ENCODE data around the gene KCNK3.
A peak's percentile ranks its signal among the peaks of the same experiment; 100 is the strongest.
"Not testable (repeated sequence)": the region's sequence is repeated elsewhere in the genome, so short reads cannot be mapped to it uniquely, and the experiment has no call there.

KCNK3 gene

GRCh38 chr2:26730549-26731344 lies 38.2 kb downstream of the KCNK3 start:
- DNase-seq (ENCODE audit: low read depth) = no peak

DNA sequence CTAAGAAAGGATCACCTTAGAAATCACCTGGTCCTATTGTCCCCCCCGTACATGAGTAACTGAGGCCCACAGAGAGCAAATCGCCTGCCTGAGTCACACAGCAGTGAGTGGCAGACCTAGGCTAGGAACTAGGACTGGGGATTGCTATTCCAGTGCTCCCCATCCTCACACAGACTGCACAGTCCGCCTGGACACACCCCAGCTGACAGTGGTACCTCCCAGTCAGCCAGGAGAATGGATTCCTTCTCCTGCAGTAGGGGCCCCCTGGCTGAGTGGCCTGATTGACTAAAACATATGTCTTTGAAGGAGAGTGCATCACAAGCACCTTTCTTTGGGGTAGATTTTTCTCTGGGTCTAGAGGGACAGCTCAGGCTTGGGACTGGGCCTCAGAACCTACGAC lies 39.2 kb downstream of the KCNK3 start:
- DNase-seq (ENCODE audit: low read depth) = no peak

DNA sequence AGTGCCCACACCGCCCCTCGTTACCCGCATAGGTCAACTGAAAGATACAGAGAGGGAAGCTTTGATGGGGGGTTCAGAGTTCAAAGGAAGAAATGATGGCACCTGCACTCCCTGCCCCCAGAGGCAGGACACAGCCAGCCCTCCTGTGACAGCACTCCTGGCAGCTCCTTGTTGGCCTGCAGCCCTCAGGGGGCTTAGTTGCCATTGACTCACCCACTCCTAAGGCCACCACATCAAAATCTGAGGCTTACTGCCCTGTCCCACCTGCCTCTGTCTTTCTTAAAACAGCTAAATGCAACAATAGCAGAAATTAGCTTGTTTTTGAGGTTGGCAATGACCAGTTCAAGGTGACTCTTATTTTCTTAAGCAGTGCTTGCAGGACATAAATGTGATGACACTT lies 39.9 kb downstream of the KCNK3 start:
- no peak for DNase-seq (ENCODE audit: low read depth)

GRCh38 chr2:26733413-26733812 lies 40.9 kb downstream of the KCNK3 start:
- DNase-seq (ENCODE audit: low read depth) = no peak

GRCh38 chr2:26735097-26735496 lies 42.6 kb downstream of the KCNK3 start:
- DNase-seq (ENCODE audit: low read depth) = no peak

- DNase-seq (ENCODE audit: low read depth) = no peak
Observed at GRCh38 chr2:26735883-26736588, 43.5 kb downstream of the KCNK3 start.

- DNase-seq (ENCODE audit: low read depth) = no peak
Observed at GRCh38 chr2:26737221-26737620, 44.7 kb downstream of the KCNK3 start.

- no peak for DNase-seq (ENCODE audit: low read depth)
Observed at GRCh38 chr2:26738481-26738880, 46.0 kb downstream of the KCNK3 start.

GRCh38 chr2:26739514-26739913 lies 47.0 kb downstream of the KCNK3 start:
- DNase-seq (ENCODE audit: low read depth) = no peak

- no peak for DNase-seq (ENCODE audit: low read depth)
Observed at GRCh38 chr2:26740346-26740745, 47.8 kb downstream of the KCNK3 start.

GRCh38 chr2:26740890-26741302 lies 48.4 kb downstream of the KCNK3 start:
- DNase-seq (ENCODE audit: low read depth) = no peak

DNA sequence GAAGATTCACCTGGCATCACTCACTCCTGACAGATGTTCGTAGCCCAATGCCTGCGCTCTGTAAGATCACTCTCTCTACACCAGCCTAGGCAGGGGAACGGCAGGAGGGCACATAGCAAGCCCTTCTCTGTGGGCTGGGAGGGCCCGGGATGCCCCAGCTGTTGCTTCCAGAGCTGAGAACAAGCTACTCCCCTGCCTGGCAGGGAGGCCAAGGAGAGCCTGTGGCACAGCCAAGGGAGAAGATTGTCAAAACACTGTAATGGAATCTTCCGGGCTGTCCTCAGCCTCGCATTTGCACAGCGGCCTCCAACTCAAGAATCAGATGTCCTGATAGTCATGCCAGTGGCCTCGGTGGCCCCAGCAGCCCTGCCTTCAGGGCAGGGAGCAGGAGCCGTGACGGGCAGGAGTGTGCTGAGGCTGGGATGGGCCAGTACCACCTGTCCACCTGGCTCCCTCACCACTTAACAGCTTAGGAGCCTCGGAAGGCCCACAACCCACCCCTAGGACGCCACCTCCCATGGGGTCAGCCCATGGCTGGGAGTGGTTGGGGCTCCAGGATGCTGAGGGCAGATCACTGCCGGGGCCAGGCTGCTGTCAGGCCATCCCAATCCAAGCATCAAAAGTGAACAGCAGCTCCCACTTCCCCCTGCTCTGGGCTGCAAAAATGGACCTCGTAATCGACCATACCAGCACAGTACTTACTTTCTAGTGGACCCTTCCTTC lies 49.7 kb downstream of the KCNK3 start:
- DNase-seq (ENCODE audit: low read depth) = no peak

DNA sequence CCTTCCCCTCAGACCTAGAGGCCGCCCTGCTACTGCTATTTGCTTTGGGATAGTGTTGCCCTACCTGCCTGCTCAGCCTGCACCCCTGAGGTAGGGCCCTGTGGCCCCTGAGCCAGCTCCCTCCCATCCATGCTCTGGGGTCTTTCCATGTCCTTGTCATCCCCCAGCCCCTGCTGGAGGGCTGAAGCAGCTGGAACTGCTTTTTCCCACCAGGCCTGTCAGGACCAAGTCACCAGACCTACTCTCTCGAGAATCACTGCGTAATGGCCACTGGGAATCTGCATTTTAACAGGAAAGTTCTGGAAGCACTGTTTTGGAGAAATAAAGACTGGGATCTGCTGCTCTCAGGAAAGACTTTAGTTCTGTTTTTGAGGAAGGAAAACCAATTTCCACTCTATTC lies 51.3 kb downstream of the KCNK3 start:
- no peak for DNase-seq (ENCODE audit: low read depth)

DNA sequence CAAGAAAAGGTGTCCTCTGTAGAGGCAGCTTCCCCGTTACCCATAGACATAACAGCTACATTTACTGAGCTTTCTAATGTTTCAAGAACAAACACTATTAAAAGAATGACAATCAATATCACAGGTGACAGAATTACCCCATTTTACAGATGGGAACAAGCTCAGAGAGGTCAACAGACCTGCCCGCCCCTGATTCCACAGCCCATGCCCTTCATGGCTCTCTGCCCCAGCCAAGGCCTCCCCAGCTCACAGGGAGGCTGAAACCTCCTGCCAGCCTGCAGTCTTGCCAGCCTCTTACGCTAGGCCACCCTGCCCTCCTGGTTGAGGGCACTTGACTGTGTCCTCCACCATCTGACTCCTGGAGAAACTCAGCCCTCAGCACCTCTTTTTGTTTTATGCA lies 52.4 kb downstream of the KCNK3 start:
- DNase-seq (ENCODE audit: low read depth) = no peak

DNA sequence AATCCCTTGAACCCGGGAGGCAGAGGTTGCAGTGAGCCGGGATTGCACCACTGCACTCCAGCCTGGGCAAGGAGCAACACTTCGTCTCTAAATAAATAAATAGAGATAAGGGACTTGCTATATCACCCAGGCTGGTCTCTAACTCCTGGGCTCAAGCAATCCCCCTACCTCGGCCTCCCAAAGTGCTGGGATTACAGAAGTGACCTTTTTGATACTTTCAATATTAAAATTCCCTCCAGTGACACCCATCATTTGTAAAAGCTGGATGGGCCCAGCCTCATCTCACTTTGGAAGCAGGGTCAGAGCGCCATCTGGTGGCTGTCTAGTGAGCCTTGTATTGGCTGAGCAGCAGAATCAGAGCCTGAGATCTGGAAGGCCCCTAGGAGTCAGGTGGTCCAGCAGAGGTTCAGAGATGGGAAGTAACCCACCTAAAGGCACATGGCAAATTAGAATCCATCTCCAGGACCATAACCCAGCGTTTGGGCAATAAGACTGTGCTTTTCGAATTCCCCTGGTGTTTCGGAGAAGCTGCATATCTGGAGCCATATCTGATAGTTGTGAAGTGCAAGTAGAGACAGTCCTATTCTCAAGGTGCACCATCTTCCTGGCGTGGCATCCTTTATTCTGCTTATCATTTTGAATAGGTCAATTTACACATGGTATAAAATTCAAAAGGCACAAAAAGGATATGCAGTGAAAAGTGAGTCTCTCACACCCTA lies 53.2 kb downstream of the KCNK3 start:
- DNase-seq (ENCODE audit: low read depth) = peak; percentile 55

DNA sequence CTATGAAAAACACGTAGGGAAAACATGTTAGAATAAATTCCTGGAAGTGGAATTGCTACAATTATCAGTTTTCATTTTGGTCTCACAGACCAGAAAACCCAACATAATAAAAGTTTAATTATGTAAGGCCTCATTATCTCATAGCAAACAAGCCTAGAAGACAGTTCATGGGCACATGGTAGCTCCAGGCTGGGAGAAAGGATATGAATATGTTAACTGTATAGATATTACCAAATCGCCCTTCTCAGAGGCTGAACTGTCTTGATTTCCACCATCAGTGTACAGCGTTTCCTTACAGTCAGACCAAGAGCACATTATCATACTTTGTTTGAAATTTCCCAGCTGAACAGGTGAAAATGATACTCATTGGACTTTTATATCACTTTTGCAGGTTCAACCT lies 54.4 kb downstream of the KCNK3 start:
- no peak for DNase-seq (ENCODE audit: low read depth)

DNA sequence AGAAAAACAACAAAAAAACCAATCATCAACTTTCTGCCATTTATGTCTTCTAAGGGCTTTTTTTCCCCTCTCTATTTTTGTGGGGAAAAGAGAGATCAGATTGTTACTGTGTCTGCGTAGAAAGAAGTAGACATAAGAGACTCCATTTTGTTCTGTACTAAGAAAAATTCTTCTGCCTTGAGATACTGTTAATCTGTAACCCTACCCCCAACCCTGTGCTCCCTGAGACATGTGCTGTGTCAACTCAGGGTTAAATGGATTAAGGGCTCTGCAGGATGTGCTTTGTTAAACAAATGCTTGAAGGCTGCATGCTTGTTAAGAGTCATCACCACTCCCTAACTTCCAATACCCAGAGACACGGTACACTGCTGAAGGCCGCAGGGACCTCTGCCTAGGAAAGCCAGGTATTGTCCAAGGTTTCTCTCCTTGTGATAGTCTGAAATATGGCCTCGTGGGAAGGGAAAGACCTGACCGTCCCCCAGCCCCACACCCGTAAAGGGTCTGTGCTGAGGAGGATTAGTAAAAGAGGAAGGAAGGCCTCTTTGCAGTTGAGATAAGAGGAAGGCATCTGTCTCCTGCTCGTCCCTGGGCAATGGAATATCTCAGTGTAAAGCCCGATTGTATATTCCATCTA lies 57.4 kb downstream of the KCNK3 start:
- DNase-seq (ENCODE audit: low read depth) = not testable (repeated sequence)

- DNase-seq (ENCODE audit: low read depth) = not testable (repeated sequence)
Observed at GRCh38 chr2:26750467-26750866, 57.9 kb downstream of the KCNK3 start.

DNA sequence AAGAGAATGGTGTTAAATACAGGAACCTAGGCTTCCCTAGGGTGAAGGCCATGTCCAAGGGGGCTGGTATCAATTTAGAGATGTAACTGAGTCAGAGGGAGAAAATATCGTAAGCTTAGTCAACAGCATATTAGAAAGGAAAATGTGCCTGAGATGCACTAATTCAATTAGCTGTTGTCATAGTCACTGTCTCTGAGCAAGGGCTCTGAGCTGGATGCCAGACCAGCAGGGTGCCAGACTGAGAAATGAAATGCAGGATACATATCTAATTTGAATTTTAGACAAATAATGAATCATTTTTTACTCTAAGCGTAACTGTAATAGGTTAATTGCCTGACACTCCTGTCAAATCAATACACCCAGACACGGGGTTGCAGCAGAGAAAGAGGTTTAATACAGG lies 60.1 kb downstream of the KCNK3 start:
- no peak for DNase-seq (ENCODE audit: low read depth)

GRCh38 chr2:26754539-26754938 lies 62.0 kb downstream of the KCNK3 start:
- no peak for DNase-seq (ENCODE audit: low read depth)

GRCh38 chr2:26754972-26755670 lies 62.6 kb downstream of the KCNK3 start:
- no peak for DNase-seq (ENCODE audit: low read depth)

Measured in activated T-helper 1 cell treated with Interleukin-2 at 50 U/mL for 16 hours (primary cell).